ENCODE results near the gene BARHL2. TPM values are rescaled to one million over a fixed set of nuclear protein-coding genes. Genes with fewer than 3 reads are reported as not detected.

The BARHL2 gene
- total RNA-seq, 1 donor from 2014 or later, result not detected

DNA sequence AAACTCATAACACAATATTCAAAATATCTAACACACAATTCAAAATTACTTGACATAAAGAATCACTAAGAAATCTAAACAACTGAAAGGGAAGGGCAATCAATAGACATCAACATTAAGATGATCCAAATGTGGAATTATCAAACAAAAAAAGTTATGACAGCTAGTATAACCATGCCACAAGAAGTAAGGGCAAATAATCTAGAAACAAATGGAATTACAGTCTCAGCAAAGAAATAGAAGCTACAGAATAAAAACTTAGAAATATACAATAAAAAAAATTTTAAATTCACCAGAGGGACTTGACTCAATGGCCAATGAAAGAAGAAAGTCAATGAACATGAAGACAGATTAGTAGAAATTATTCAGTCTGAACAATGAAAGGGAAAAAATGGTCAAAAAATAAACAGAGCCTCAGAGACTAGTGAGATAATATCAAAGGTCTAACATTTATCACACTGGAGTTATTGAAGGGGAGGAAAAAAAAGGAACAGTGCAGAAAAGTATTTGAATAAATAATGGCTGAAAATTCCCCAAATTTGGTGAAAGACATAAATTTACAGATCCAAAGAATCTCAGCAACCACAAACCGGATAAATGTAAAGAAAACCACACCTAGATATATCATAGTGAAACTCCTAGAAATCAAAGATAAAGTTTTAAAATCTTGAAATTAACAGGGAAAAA is 41.8 kb downstream of the BARHL2 start:
- H3K27me3 ChIP-seq, result no peaks in the 10 kb centered on the region
- no peaks in the 10 kb centered on the region for H3K9me3 ChIP-seq
- H3K4me1 ChIP-seq, result no peaks in the 10 kb centered on the region
- no peak for DNase-seq (ENCODE audit: extremely low spot score in 2 of 2)
- no peak for TF ChIP-seq POLR2A (IDR thresholded peaks at IDR 0.05)
- no peak for TF ChIP-seq POLR2AphosphoS5 (IDR thresholded peaks at IDR 0.05; ENCODE audit: insufficient read depth in 1 of 2, low read depth in 1 of 2)
- TF ChIP-seq, protein P1, sequence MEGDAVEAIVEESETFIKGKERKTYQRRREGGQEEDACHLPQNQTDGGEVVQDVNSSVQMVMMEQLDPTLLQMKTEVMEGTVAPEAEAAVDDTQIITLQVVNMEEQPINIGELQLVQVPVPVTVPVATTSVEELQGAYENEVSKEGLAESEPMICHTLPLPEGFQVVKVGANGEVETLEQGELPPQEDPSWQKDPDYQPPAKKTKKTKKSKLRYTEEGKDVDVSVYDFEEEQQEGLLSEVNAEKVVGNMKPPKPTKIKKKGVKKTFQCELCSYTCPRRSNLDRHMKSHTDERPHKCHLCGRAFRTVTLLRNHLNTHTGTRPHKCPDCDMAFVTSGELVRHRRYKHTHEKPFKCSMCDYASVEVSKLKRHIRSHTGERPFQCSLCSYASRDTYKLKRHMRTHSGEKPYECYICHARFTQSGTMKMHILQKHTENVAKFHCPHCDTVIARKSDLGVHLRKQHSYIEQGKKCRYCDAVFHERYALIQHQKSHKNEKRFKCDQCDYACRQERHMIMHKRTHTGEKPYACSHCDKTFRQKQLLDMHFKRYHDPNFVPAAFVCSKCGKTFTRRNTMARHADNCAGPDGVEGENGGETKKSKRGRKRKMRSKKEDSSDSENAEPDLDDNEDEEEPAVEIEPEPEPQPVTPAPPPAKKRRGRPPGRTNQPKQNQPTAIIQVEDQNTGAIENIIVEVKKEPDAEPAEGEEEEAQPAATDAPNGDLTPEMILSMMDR (IDR thresholded peaks at IDR 0.05), result no peak
- no peak overlapping the region for H3K4me3 ChIP-seq
- H3K36me3 ChIP-seq, result no peaks in the 10 kb centered on the region
- intact Hi-C loops (cut with DNase I), result no loop called here
- H3K27ac ChIP-seq, result no peak overlapping the region

DNA sequence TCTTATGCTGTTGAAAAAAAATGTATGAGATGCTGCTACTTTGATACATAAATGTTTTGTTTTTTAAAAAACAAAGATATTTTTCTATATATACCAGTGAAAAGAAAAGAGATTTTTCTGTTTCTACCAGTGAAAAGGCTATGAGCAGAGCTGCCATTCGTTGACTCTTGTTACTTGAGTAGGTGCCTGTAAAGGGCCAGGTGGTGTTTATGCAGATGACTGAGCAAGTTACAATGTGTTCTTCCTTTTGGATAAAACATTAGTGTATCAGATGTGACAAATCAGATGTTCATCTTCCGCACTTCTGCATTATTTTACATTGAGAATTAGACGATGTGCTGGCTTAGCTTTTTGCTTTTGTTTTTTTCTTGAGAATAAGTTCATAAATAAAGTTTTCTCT is 45.4 kb downstream of the BARHL2 start:
- Histone ChIP-seq H3K36me3 (no peaks in the 10 kb centered on the region), H3K27ac (no peak overlapping the region), H3K4me3 (no peak overlapping the region), H3K9me3 (no peaks in the 10 kb centered on the region), H3K27me3 (no peaks in the 10 kb centered on the region), H3K4me1 (no peaks in the 10 kb centered on the region)
- no peak for DNase-seq (ENCODE audit: extremely low spot score in 2 of 2)
- intact Hi-C loops (cut with DNase I), result no loop called here
- TF ChIP-seq POLR2AphosphoS5 (IDR thresholded peaks at IDR 0.05; ENCODE audit: insufficient read depth in 1 of 2, low read depth in 1 of 2) (no peak), POLR2A (IDR thresholded peaks at IDR 0.05) (no peak)
- TF ChIP-seq, protein P1 (IDR thresholded peaks at IDR 0.05), result no peak

DNA sequence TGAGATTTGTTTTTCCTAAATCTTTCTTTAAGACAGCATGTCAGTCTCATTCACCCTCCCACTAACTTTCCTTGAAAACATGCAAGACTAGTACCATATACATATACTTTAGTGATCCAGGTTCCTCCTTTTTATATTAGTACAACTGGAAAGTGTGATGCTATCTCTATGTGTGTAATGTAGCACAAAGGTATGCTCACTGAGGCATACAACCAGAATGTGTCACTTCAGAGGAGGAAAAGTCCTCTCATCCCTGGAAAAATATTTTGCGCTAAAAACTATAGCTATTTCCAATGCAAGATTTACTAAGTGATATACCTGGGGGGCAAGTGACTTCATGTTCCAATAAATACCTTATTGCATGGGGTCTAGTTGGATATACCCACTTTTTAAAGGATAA is 45.9 kb downstream of the BARHL2 start:
- Histone ChIP-seq H3K4me1 (no peaks in the 10 kb centered on the region), H3K4me3 (no peak overlapping the region), H3K27me3 (no peaks in the 10 kb centered on the region), H3K27ac (no peak overlapping the region), H3K36me3 (no peaks in the 10 kb centered on the region), H3K9me3 (no peaks in the 10 kb centered on the region)
- no peak for DNase-seq (ENCODE audit: extremely low spot score in 2 of 2)
- intact Hi-C loops (cut with DNase I), result no loop called here
- TF ChIP-seq, protein P1 (IDR thresholded peaks at IDR 0.05), result no peak
- TF ChIP-seq POLR2AphosphoS5 (IDR thresholded peaks at IDR 0.05; ENCODE audit: insufficient read depth in 1 of 2, low read depth in 1 of 2) (no peak), POLR2A (IDR thresholded peaks at IDR 0.05) (no peak)
